Panc1 (cell line): ENCODE data around the gene BAIAP2L2. TPM values are rescaled to one million over a fixed set of nuclear protein-coding genes. Genes with fewer than 3 reads are reported as not detected.

Experiments used
- ATAC-seq: fragments of 200-7000 bp; cut with Tn5 transposase; 2 replicates; pipeline ENCODE4 v1.9.1; 2020; ENCODE audit warnings: mild to moderate bottlenecking, moderate library complexity
- BruUV-seq: library from RNA; stranded (reverse); fragments of 400-500 nt; replicated peaks from 2 replicates; lab custom pipeline; 2021; lab: Mats Ljungman, UMichigan
- CTCF ChIA-PET: fragments of 300-600 bp; sonication (Branson Sonifier 250); formaldehyde crosslinking; loops from one replicate; lab custom pipeline; 2022; ENCODE audit warnings: antibody characterized with exemption; lab: Charles Lee
- POLR2A ChIA-PET: fragments of 300-600 bp; sonication (Branson Sonifier 250); formaldehyde crosslinking; loops from one replicate; lab custom pipeline; 2022; ENCODE audit warnings: antibody characterized with exemption; lab: Charles Lee
- DNase-seq: peaks from one replicate; pipeline ENCODE4 v3.0.0-alpha.2; 2010; ENCODE audit warnings: low read depth, low spot score
- H3K27ac ChIP-seq: 2 replicates; pipeline ENCODE4 v1.5.1; 2011; ENCODE audit warnings: mild to moderate bottlenecking, low read length, inconsistent platforms
- H3K27me3 ChIP-seq: fragments of 200-500 bp; sonication (Bioruptor generic); 2 replicates; pipeline ENCODE4 v1.6.0; 2014; ENCODE audit warnings: low read length, inconsistent platforms; ENCODE audit not compliant: control insufficient read depth, insufficient read depth
- H3K36me3 ChIP-seq: fragments of 200-500 bp; sonication (Bioruptor generic); 2 replicates; pipeline ENCODE4 v1.5.1; 2014; ENCODE audit warnings: inconsistent platforms, mild to moderate bottlenecking, low read length, moderate library complexity; ENCODE audit not compliant: control insufficient read depth, insufficient read depth
- H3K4me1 ChIP-seq: 2 replicates; pipeline ENCODE4 v1.5.1; 2011; ENCODE audit warnings: inconsistent platforms, mild to moderate bottlenecking, low read length, moderate library complexity; ENCODE audit not compliant: control insufficient read depth, insufficient read depth
- H3K4me3 ChIP-seq, 2 experiments: 2 replicates each; pipeline ENCODE4 v1.5.1; 2011 to 2012; ENCODE audit warnings: low read depth in 2 of 2, low read length in 2 of 2, mild to moderate bottlenecking in 2 of 2, inconsistent platforms in 1 of 2, moderate library complexity in 1 of 2
- H3K9me3 ChIP-seq: fragments of 200-500 bp; sonication (Bioruptor generic); 2 replicates; pipeline ENCODE4 v1.5.1; 2014; ENCODE audit warnings: low read depth, mild to moderate bottlenecking, inconsistent platforms, low read length, moderate library complexity; ENCODE audit not compliant: control insufficient read depth, insufficient read depth
- CTCF ChIP-seq: fragments of 450-650 bp; IDR thresholded peaks from 2 replicates; pipeline ENCODE4 v1.5.1; 2017; ENCODE audit warnings: mild to moderate bottlenecking
- POLR2AphosphoS5 ChIP-seq: IDR thresholded peaks from 2 replicates; pipeline ENCODE4 v1.6.1; 2012; ENCODE audit warnings: mild to moderate bottlenecking, low read depth, low read length, moderate library complexity
- REST ChIP-seq, 2 experiments: IDR thresholded peaks; 2 replicates each; pipeline ENCODE4 v1.6.1; 2011 to 2012; ENCODE audit warnings: low read depth in 2 of 2, control low read depth in 1 of 2, low read length in 1 of 2, mild to moderate bottlenecking in 1 of 2, moderate library complexity in 1 of 2; ENCODE audit not compliant: insufficient read depth in 1 of 2
- SIN3A ChIP-seq: IDR thresholded peaks from 2 replicates; pipeline ENCODE4 v1.6.1; 2012; ENCODE audit warnings: low read depth, mild to moderate bottlenecking, low read length, moderate library complexity, borderline replicate concordance; ENCODE audit not compliant: insufficient read depth
- TCF7L2 ChIP-seq: IDR thresholded peaks from 2 replicates; pipeline ENCODE4 v1.6.1; 2011; ENCODE audit warnings: mild to moderate bottlenecking, low read depth, low read length, inconsistent platforms
- in situ Hi-C: cut with HindIII; loops from 2 replicates; pipeline ENCODE4 v1.10.0; 2016; ENCODE audit warnings: low sequenced_read_pairs, low pct_unique_long_range_greater_than_20kb
- intact Hi-C: fragments of 100-400 bp; cut with micrococcal nuclease; formaldehyde crosslinking; loops from one replicate; pipeline ENCODE4 v1.10.0; 2022; ENCODE audit not compliant: unreplicated experiment
- total RNA-seq: library from RNA; stranded (reverse); gene quantifications from one replicate; pipeline ENCODE4 v1.2.1, GENCODE V29; 2021; ENCODE audit not compliant: unreplicated experiment

The BAIAP2L2 gene
- total RNA-seq, 1 experiment from 2014 or later, result 0.18 TPM

DNA sequence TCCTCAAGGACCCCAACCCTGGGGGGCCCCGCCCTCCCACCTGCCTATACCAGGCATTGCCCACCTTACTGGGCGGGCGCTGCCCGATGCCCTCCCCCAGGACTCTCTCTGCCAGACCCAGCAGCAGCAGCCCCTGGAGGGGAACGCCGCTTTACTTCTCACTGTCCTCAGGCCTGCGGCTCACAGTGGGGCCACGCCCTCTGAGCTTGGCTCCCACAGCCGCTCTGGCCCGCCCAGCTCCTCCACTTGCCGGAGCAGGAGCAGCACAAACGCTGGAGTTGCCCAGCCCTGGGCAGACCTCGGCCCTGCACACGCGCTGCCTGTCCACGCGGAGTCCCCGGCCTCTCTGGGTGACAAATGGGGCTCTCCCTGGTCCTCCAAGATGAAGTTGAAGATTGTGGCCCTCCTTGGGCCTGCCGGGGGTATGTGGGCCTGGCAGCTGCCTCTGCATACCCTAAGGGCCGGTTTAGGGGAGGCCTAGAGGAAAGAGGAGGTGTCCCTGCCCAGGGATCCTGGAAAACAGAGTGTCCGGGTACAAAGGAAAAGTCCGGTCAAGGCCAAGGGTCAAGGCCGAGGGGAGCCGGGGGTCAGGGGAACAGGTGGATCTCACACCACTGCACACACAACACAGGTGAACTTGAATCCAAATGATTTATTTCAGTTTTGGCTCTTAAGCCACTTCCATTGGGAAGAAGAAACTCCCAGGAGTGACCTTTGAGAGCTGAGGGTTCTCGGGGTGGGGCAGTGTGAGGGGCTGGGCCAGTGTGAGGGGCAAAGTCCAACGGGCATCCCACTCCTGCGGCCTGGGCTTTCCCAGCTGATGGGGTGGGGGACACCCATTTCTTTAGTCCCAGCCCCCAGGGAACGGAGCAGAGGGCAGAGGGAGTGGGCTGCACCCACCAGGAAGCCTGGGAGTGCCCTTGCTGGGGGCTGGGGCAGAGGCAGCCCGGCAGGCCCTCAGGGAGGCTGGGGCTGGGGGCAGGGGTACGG is 674 bp upstream of the BAIAP2L2 start:
- Histone ChIP-seq H3K4me1 (no peaks in the 10 kb centered on the region), H3K27ac (no peak overlapping the region), H3K9me3 (no peaks in the 10 kb centered on the region), H3K36me3 (no peaks in the 10 kb centered on the region), H3K27me3 (no peaks in the 10 kb centered on the region), H3K4me3 (no peak overlapping the region)
- in situ Hi-C loops, result no loop called here
- ChIA-PET POLR2A (interaction anchor here (0.5 to 0.6 kb wide), 2 partner anchors 11 to 94 kb away, joined by 3 read pairs; no protein-coding TSS in a partner anchor), CTCF (no interaction called here)
- no peak for ATAC-seq
- TF ChIP-seq CTCF (no peak), REST (IDR thresholded peaks at IDR 0.05; ENCODE audit: insufficient read depth in 1 of 2, low read depth in 2 of 2, low read length in 1 of 2) (no peak), SIN3A (no peak), TCF7L2 (no peak), POLR2AphosphoS5 (no peak)
- no TSS peak for BruUV-seq
- intact Hi-C loops, result no loop called here
- DNase-seq, result no peak

DNA sequence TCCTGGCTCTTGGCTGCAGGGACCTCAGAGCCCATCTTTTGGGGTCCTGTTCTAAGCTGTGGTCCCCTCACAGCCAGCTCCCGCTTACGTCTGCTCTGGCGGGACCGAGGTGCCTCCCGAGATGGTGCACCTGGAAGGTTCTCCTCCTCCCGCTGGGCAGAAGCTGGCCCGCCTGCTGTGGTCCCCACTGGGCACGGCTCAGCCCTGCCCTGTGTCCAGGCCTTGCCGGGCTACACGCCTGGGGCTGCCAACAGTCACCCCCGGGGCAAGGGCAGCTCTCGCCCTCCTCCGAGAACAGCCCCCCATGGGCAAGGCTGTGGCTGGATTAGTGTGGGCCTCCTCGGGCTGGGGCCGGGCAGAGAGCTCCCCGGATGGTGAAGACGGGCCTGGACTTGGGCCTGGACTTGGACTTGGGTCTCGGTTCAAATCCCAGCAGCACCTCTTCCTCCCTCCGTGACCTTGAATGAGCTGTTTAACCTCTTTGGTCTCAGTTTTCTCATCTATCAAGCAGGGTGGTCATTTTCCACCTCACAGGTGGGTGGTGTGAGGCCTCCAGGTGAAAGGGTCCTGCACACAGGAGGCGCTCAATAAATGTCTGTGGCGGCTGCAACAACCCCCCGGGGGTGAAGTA is 998 bp downstream of the BAIAP2L2 start:
- DNase-seq (no peak), ATAC-seq (no peak)
- no peaks in the 10 kb centered on the region for H3K9me3 ChIP-seq
- TF ChIP-seq TCF7L2 (no peak), CTCF (no peak), REST (IDR thresholded peaks at IDR 0.05; ENCODE audit: insufficient read depth in 1 of 2, low read depth in 2 of 2, low read length in 1 of 2) (no peak), POLR2AphosphoS5 (no peak), SIN3A (no peak)
- H3K4me3 ChIP-seq, result no peak overlapping the region
- BruUV-seq, result no TSS peak
- intact Hi-C loops, result no loop called here
- in situ Hi-C loops, result no loop called here
- ChIA-PET CTCF (interaction anchor here (1.0 kb wide), 1 partner anchor 26 kb away, joined by 5 read pairs; the partner anchor contains the start of gene SLC16A8), POLR2A (interaction anchor here (0.7 kb wide), 1 partner anchor 65 kb away, joined by 5 read pairs; no protein-coding TSS in a partner anchor)
- no peaks in the 10 kb centered on the region for H3K36me3 ChIP-seq
- H3K27me3 ChIP-seq, result no peaks in the 10 kb centered on the region
- H3K27ac ChIP-seq, result no peak overlapping the region
- no peaks in the 10 kb centered on the region for H3K4me1 ChIP-seq
